ENCODE results near the gene HOXD10.

- TF ChIP-seq POLR2AphosphoS5 (IDR thresholded peaks at IDR 0.05) (no peak), CTCF (IDR thresholded peaks at IDR 0.05) (no peak), POLR2A (IDR thresholded peaks at IDR 0.05) (no peak)
These were observed 38.9 kb downstream of the HOXD10 start for GRCh38 chr2:176155356-176156044.
